ENCODE results near the gene TRABD2B.

TRABD2B gene

DNA sequence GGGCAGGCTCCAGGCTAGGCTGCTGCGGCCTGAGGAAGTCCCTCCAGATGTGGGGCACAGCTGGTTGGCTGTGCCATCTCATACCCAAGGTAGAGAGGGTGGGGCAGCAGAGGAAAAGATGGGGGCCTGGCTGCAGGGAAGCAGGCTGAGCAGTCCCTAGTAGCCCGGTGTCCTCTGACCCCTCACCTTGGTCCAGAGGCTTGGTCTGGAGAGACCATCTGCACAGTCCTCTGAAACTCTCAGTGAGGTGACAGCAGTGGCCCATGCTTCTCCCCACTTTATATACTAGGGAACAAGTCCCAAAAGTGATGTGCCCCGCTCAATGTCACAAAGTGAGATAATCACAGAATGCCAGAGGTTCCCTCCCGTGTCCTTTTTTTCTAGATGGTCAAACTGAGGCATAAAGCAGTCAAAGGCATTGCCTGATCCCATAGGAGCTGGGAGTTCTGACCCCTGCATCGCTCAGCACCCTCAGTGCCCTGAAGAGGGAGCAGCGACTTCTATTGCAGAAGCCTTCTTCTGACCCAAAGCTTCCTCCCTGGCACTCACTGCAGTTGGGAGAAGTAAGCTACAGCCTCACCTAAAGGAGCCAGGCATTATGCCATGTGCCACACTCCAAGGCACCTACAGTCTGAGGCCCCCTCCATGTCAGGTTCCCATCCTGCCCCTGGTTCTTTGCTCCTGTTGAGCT is 45.5 kb downstream of the TRABD2B start:
- Histone ChIP-seq H3K9me3 (ENCODE audit: control insufficient read depth, insufficient read depth, low read depth, low read length) (no peaks in the 10 kb centered on the region), H3K36me3 (ENCODE audit: control insufficient read depth in 2 of 2, insufficient read depth in 1 of 2, low read length in 2 of 2) (no peaks in the 10 kb centered on the region), H3K27ac (ENCODE audit: extremely low read depth, low read depth, low read length) (no peak overlapping the region), H3K4me1 (ENCODE audit: control insufficient read depth, insufficient read depth, low read length) (no peaks in the 10 kb centered on the region), H3K4me3 (ENCODE audit: low read depth, low read length) (no peak overlapping the region)
- TF ChIP-seq, protein P1, sequence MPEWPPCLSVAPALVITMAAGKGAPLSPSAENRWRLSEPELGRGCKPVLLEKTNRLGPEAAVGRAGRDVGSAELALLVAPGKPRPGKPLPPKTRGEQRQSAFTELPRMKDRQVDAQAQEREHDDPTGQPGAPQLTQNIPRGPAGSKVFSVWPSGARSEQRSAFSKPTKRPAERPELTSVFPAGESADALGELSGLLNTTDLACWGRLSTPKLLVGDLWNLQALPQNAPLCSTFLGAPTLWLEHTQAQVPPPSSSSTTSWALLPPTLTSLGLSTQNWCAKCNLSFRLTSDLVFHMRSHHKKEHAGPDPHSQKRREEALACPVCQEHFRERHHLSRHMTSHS (tag by site-specific recombination; IDR thresholded peaks at IDR 0.05), result no peak
- TF ChIP-seq, protein P2, sequence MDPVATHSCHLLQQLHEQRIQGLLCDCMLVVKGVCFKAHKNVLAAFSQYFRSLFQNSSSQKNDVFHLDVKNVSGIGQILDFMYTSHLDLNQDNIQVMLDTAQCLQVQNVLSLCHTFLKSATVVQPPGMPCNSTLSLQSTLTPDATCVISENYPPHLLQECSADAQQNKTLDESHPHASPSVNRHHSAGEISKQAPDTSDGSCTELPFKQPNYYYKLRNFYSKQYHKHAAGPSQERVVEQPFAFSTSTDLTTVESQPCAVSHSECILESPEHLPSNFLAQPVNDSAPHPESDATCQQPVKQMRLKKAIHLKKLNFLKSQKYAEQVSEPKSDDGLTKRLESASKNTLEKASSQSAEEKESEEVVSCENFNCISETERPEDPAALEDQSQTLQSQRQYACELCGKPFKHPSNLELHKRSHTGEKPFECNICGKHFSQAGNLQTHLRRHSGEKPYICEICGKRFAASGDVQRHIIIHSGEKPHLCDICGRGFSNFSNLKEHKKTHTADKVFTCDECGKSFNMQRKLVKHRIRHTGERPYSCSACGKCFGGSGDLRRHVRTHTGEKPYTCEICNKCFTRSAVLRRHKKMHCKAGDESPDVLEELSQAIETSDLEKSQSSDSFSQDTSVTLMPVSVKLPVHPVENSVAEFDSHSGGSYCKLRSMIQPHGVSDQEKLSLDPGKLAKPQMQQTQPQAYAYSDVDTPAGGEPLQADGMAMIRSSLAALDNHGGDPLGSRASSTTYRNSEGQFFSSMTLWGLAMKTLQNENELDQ (tag by site-specific recombination; IDR thresholded peaks at IDR 0.05; ENCODE audit: low read depth), result no peak
- no peak for TF ChIP-seq ZNF10 (tag by site-specific recombination; IDR thresholded peaks at IDR 0.05)
- no peak for TF ChIP-seq ZNF514 (tag by site-specific recombination; IDR thresholded peaks at IDR 0.05)
- POLR2A ChIA-PET, result no interaction called here
- CTCF ChIA-PET, result interaction anchor here (0.7 to 1.0 kb wide), 3 partner anchors 29 to 142 kb away, joined by 3 to 4 read pairs (median 4); no protein-coding TSS in a partner anchor

DNA sequence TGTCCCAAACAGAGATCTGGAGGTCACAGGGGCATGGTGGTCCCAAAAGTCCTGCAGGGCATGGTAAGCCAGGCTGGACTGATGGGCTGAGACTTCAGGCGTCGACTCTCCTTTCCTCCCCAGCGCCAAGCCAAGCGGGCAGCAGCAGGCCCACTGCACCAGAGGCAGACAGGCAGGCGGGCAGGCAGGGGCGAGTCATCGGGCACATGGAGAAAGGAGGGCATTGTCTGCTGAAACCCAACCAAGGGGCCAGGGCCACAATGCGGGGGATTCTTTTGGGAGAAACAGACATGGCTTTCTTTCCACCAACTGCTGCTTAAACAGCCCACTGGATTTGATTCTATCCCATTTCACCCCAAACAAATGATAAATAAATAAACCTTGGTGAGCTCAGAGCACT is 46.2 kb downstream of the TRABD2B start:
- POLR2A ChIA-PET, result no interaction called here
- no peaks in the 10 kb centered on the region for H3K36me3 ChIP-seq (ENCODE audit: control insufficient read depth in 2 of 2, insufficient read depth in 1 of 2, low read length in 2 of 2)
- CTCF ChIA-PET, result no interaction called here

DNA sequence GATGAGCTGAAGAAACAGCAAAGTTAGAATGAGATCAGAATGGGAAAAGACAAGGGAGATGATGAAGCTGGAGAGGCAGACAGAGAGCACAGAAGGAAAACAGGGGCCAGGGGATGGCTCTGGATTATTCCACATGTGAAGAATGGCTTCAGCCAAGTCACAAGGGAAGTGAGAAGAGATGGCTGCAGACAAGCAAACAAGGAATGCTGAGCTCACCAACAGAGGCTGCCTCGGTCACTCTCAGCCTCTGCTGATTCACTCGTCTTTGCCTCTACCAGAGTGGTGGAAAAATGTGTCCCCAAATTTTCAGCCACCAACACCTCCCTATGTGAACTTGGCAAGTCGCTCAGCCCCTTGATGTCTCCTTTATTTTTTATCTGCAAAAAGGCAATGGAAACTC is 46.7 kb downstream of the TRABD2B start:
- Histone ChIP-seq H3K9me3 (ENCODE audit: control insufficient read depth, insufficient read depth, low read depth, low read length) (no peaks in the 10 kb centered on the region), H3K4me1 (ENCODE audit: control insufficient read depth, insufficient read depth, low read length) (no peaks in the 10 kb centered on the region), H3K4me3 (ENCODE audit: low read depth, low read length) (no peak overlapping the region), H3K27ac (ENCODE audit: extremely low read depth, low read depth, low read length) (no peak overlapping the region), H3K36me3 (ENCODE audit: control insufficient read depth in 2 of 2, insufficient read depth in 1 of 2, low read length in 2 of 2) (no peaks in the 10 kb centered on the region)
- ChIA-PET CTCF (interaction anchor here (0.7 kb wide), 1 partner anchor 32 kb away, joined by 3 read pairs; no protein-coding TSS in a partner anchor), POLR2A (no interaction called here)
- TF ChIP-seq ZNF248 (tag by site-specific recombination; IDR thresholded peaks at IDR 0.05) (no peak), ZNF561 (tag by site-specific recombination; IDR thresholded peaks at IDR 0.05; ENCODE audit: borderline replicate concordance) (no peak), ZNF555 (tag by site-specific recombination; conservative IDR thresholded peaks at IDR 0.05) (no peak)
- TF ChIP-seq, protein P3, sequence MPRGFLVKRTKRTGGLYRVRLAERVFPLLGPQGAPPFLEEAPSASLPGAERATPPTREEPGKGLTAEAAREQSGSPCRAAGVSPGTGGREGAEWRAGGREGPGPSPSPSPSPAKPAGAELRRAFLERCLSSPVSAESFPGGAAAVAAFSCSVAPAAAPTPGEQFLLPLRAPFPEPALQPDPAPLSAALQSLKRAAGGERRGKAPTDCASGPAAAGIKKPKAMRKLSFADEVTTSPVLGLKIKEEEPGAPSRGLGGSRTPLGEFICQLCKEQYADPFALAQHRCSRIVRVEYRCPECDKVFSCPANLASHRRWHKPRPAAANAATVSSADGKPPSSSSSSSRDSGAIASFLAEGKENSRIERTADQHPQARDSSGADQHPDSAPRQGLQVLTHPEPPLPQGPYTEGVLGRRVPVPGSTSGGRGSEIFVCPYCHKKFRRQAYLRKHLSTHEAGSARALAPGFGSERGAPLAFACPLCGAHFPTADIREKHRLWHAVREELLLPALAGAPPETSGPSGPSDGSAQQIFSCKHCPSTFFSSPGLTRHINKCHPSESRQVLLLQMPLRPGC (tag by site-specific recombination; IDR thresholded peaks at IDR 0.05), result no peak
- TF ChIP-seq, protein P4, sequence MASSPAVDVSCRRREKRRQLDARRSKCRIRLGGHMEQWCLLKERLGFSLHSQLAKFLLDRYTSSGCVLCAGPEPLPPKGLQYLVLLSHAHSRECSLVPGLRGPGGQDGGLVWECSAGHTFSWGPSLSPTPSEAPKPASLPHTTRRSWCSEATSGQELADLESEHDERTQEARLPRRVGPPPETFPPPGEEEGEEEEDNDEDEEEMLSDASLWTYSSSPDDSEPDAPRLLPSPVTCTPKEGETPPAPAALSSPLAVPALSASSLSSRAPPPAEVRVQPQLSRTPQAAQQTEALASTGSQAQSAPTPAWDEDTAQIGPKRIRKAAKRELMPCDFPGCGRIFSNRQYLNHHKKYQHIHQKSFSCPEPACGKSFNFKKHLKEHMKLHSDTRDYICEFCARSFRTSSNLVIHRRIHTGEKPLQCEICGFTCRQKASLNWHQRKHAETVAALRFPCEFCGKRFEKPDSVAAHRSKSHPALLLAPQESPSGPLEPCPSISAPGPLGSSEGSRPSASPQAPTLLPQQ (tag by site-specific recombination; IDR thresholded peaks at IDR 0.05), result no peak

More for the DNA sequence above, 46.2 kb downstream of the TRABD2B start:
- Histone ChIP-seq H3K9me3 (ENCODE audit: control insufficient read depth, insufficient read depth, low read depth, low read length) (no peaks in the 10 kb centered on the region), H3K4me3 (ENCODE audit: low read depth, low read length) (no peak overlapping the region), H3K27ac (ENCODE audit: extremely low read depth, low read depth, low read length) (no peak overlapping the region), H3K4me1 (ENCODE audit: control insufficient read depth, insufficient read depth, low read length) (no peaks in the 10 kb centered on the region)
- TF ChIP-seq ZNF426 (tag by site-specific recombination; IDR thresholded peaks at IDR 0.05), result no peak
- TF ChIP-seq, protein P5, sequence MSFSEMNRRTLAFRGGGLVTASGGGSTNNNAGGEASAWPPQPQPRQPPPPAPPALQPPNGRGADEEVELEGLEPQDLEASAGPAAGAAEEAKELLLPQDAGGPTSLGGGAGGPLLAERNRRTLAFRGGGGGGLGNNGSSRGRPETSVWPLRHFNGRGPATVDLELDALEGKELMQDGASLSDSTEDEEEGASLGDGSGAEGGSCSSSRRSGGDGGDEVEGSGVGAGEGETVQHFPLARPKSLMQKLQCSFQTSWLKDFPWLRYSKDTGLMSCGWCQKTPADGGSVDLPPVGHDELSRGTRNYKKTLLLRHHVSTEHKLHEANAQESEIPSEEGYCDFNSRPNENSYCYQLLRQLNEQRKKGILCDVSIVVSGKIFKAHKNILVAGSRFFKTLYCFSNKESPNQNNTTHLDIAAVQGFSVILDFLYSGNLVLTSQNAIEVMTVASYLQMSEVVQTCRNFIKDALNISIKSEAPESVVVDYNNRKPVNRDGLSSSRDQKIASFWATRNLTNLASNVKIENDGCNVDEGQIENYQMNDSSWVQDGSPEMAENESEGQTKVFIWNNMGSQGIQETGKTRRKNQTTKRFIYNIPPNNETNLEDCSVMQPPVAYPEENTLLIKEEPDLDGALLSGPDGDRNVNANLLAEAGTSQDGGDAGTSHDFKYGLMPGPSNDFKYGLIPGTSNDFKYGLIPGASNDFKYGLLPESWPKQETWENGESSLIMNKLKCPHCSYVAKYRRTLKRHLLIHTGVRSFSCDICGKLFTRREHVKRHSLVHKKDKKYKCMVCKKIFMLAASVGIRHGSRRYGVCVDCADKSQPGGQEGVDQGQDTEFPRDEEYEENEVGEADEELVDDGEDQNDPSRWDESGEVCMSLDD (tag by site-specific recombination; IDR thresholded peaks at IDR 0.05), result no peak
- no peak for TF ChIP-seq KLF9 (tag by site-specific recombination; IDR thresholded peaks at IDR 0.05; ENCODE audit: low read depth)
- no peak for TF ChIP-seq ZNF830 (tag by site-specific recombination; IDR thresholded peaks at IDR 0.05; ENCODE audit: low read depth)
- TF ChIP-seq, protein P6, sequence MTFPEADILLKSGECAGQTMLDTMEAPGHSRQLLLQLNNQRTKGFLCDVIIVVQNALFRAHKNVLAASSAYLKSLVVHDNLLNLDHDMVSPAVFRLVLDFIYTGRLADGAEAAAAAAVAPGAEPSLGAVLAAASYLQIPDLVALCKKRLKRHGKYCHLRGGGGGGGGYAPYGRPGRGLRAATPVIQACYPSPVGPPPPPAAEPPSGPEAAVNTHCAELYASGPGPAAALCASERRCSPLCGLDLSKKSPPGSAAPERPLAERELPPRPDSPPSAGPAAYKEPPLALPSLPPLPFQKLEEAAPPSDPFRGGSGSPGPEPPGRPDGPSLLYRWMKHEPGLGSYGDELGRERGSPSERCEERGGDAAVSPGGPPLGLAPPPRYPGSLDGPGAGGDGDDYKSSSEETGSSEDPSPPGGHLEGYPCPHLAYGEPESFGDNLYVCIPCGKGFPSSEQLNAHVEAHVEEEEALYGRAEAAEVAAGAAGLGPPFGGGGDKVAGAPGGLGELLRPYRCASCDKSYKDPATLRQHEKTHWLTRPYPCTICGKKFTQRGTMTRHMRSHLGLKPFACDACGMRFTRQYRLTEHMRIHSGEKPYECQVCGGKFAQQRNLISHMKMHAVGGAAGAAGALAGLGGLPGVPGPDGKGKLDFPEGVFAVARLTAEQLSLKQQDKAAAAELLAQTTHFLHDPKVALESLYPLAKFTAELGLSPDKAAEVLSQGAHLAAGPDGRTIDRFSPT (tag by site-specific recombination; IDR thresholded peaks at IDR 0.05), result no peak
